SK-N-SH (cell line): ENCODE data around the gene STX7. TPM values are rescaled to one million over a fixed set of nuclear protein-coding genes. Genes with fewer than 3 reads are reported as not detected.

ENCODE experiments used
- CTCF ChIA-PET: fragments of 300-600, 350-600 bp; formaldehyde crosslinking; extraction: SDS; loops from one replicate; lab custom pipeline; 2021; lab: Yijun Ruan, JAX
- POLR2A ChIA-PET: fragments of 350-600 bp; sonication (Branson Sonifier 250); formaldehyde crosslinking; extraction: SDS; loops from one replicate; lab custom pipeline; 2020; ENCODE audit warnings: antibody characterized with exemption, inconsistent platforms; lab: Yijun Ruan, JAX
- DNase-seq: peaks from one replicate; pipeline ENCODE4 v3.0.0; 2012
- H2AFZ ChIP-seq: fragments of 200-600 bp; sonication (generic); 2 replicates; pipeline ENCODE4 v1.8.1; 2016; ENCODE audit warnings: antibody characterized with exemption, mild to moderate bottlenecking, low read depth
- H3F3A ChIP-seq: fragments of 200-600 bp; sonication (generic); replicated peaks from 2 replicates; pipeline ENCODE3; 2016; ENCODE audit warnings: antibody characterized with exemption, mild to moderate bottlenecking; ENCODE audit not compliant: insufficient read depth
- H3K27ac ChIP-seq, 2 experiments: fragments of 200-500 bp in 1 of 2; fragments of 200-600 bp in 1 of 2; sonication (Bioruptor generic) in 1 of 2; sonication (generic), shearing (Covaris generic) in 1 of 2; 2 replicates each; pipeline versions ENCODE4 v1.5.1 to v1.6.1; 2014 to 2016; ENCODE audit warnings: low read depth in 2 of 2, inconsistent platforms in 1 of 2, low read length in 1 of 2, mild to moderate bottlenecking in 1 of 2, mixed read lengths in 1 of 2
- H3K27me3 ChIP-seq: fragments of 200-600 bp; sonication (generic), shearing (Covaris generic); 2 replicates; pipeline ENCODE4 v1.6.1; 2016; ENCODE audit warnings: mixed run types; ENCODE audit not compliant: insufficient read depth
- H3K36me3 ChIP-seq, 2 experiments: fragments of 200-500 bp in 1 of 2; fragments of 200-600 bp in 1 of 2; sonication (Bioruptor generic) in 1 of 2; sonication (generic) in 1 of 2; replicated peaks in 1 of 2; 2 replicates each; pipeline versions ENCODE3 to v1.5.1; 2014 to 2016; ENCODE audit warnings: low read length in 1 of 2, mild to moderate bottlenecking in 1 of 2; ENCODE audit not compliant: insufficient read depth in 2 of 2, control insufficient read depth in 1 of 2
- H3K4me1 ChIP-seq, 2 experiments: fragments of 200-500 bp in 1 of 2; fragments of 200-600 bp in 1 of 2; sonication (Bioruptor generic) in 1 of 2; sonication (generic), shearing (Covaris generic) in 1 of 2; 2 replicates each; pipeline versions ENCODE4 v1.5.1 to v1.6.1; 2014 to 2016; ENCODE audit warnings: low read depth in 1 of 2, low read length in 1 of 2, mixed run types in 1 of 2; ENCODE audit not compliant: insufficient read depth in 2 of 2, control insufficient read depth in 1 of 2
- H3K4me2 ChIP-seq: fragments of 200-600 bp; sonication (generic), shearing (Covaris generic); 2 replicates; pipeline ENCODE4 v1.6.1; 2017; ENCODE audit warnings: mixed run types
- H3K4me3 ChIP-seq, 2 experiments: fragments of 200-500 bp in 1 of 2; fragments of 200-600 bp in 1 of 2; sonication (Bioruptor generic) in 1 of 2; sonication (generic), shearing (Covaris generic) in 1 of 2; 2 replicates each; pipeline versions ENCODE4 v1.5.1 to v1.8.1; 2014 to 2016; ENCODE audit warnings: low read depth in 2 of 2, inconsistent platforms in 1 of 2, low read length in 1 of 2, mild to moderate bottlenecking in 1 of 2, mixed read lengths in 1 of 2, moderate library complexity in 1 of 2
- H3K79me2 ChIP-seq: fragments of 200-600 bp; sonication (generic); 2 replicates; pipeline ENCODE4 v1.8.1; 2017; ENCODE audit warnings: mild to moderate bottlenecking; ENCODE audit not compliant: insufficient read depth
- H3K9ac ChIP-seq: fragments of 200-600 bp; sonication (generic); 2 replicates; pipeline ENCODE4 v1.6.1; 2017; ENCODE audit warnings: mixed run types
- H3K9me2 ChIP-seq: fragments of 200-600 bp; sonication (generic); 2 replicates; pipeline ENCODE4 v1.6.1; 2017; ENCODE audit warnings: mixed run types
- H3K9me3 ChIP-seq: fragments of 200-600 bp; sonication (generic); 2 replicates; pipeline ENCODE4 v1.6.1; 2017; ENCODE audit warnings: mixed run types, mild to moderate bottlenecking, moderate library complexity
- H4K20me1 ChIP-seq: fragments of 200-600 bp; sonication (generic); 2 replicates; pipeline ENCODE4 v1.6.1; 2017; ENCODE audit warnings: mild to moderate bottlenecking, mixed run types; ENCODE audit not compliant: insufficient read depth
- ELF1 ChIP-seq: IDR thresholded peaks from 2 replicates; pipeline ENCODE4 v1.4.0; 2012
- EP300 ChIP-seq, 2 experiments: IDR thresholded peaks; 2 replicates each; pipeline versions ENCODE4 v1.4.0 to v1.6.1; 2012; ENCODE audit warnings: borderline replicate concordance in 1 of 2, low read depth in 1 of 2, low read length in 1 of 2
- FOSL2 ChIP-seq: IDR thresholded peaks from 2 replicates; pipeline ENCODE4 v1.4.0; 2012; ENCODE audit warnings: low read depth, mild to moderate bottlenecking, moderate library complexity, borderline replicate concordance
- FOXM1 ChIP-seq: IDR thresholded peaks from 2 replicates; pipeline ENCODE4 v1.4.0; 2012; ENCODE audit warnings: low read depth, mild to moderate bottlenecking
- JUND ChIP-seq: IDR thresholded peaks from 2 replicates; pipeline ENCODE4 v1.4.0; 2012
- POLR2AphosphoS5 ChIP-seq: IDR thresholded peaks from 2 replicates; pipeline ENCODE4 v1.6.1; 2012; ENCODE audit warnings: low read depth, low read length
- RAD21 ChIP-seq: IDR thresholded peaks from 2 replicates; pipeline ENCODE4 v1.6.1; 2012; ENCODE audit warnings: mild to moderate bottlenecking, low read length
- TAF1 ChIP-seq: IDR thresholded peaks from 2 replicates; pipeline ENCODE4 v1.6.1; 2012; ENCODE audit warnings: low read depth, mild to moderate bottlenecking, low read length, moderate library complexity, borderline replicate concordance
- TCF12 ChIP-seq: IDR thresholded peaks from 2 replicates; pipeline ENCODE4 v1.4.0; 2012
- YY1 ChIP-seq: IDR thresholded peaks from 2 replicates; pipeline ENCODE4 v1.4.0; 2012; ENCODE audit warnings: low read depth, mild to moderate bottlenecking
- WGBS: methylation state at CpG from one replicate; pipeline ENCODE4 v1.1.6; 2017; ENCODE audit warnings: low lambda C conversion rate; 5-methylcytosine and 5-hydroxymethylcytosine counted together
- polyA plus RNA-seq, 3 experiments: library from polyadenylated mRNA; depleted of rRNA; stranded (reverse); fragments of >200 nt; gene quantifications; 2 replicates each; pipeline ENCODE4 v1.2.3, GENCODE V29; 2012
- TF ChIP-seq, protein P1 (sequence below): fragments of 200-600 bp; sonication (generic); IDR thresholded peaks from 2 replicates; pipeline ENCODE4 v1.6.1; 2017; ENCODE audit warnings: antibody characterized with exemption, mild to moderate bottlenecking, moderate library complexity

STX7 gene
- polyA plus RNA-seq, 1 of the 3 experiments (the other 2 are of a cell fraction) = 12.8 TPM

DNA sequence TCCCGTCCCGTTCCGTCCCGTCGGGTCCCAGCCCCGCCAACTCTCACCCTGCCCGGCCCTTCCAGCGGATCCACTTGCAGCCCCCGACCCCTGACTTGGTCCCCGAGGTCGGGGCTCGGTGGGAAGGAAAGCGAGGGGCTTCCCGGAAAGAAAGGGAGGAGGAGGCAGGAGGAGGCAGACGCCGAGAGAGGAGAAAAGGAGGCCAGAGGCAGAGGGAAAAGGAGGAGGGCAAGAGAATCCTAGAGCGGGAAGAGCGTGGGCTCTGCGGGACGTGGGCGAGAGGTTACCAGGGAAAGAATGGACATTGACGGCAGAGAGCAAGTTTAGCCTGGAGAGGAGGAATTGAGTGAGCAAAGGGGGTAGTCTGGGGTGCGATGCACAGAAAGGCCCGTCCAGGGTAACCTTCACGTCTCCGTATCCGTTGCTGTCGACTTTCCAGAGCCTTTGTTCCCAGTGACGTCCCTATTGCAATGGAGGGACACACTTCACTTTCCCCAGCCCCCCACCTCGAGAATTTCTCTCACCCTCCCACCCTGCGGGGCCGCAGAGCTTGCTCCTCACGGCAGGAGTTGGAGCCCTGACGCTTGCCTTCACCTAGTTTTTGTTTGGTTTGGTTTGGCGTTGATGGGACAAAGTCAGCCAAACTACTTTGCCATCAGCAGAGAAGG lies 111.2 kb downstream of the STX7 start:
- TF ChIP-seq POLR2AphosphoS5 = peak; percentile 12; the same call in 1 of the 2 replicates
- no peak for TF ChIP-seq TCF12
- TF ChIP-seq YY1 = no peak
- no peak for TF ChIP-seq FOXM1
- Histone ChIP-seq H3K4me2 (peak overlapping the region; percentile 79), H3F3A (peaks cover 20% of the 10 kb centered on the region), H3K27me3 (peaks cover 20% of the 10 kb centered on the region; the same call in 1 of the 2 replicates), H3K36me3 (no peaks in the 10 kb centered on the region), H3K79me2 (peaks cover 37% of the 10 kb centered on the region), H3K9me3 (no peaks in the 10 kb centered on the region), H3K9ac (peak overlapping the region; percentile 86; the same call in 1 of the 2 replicates), H3K27ac (peak overlapping the region; percentile 60 to 62), H3K4me3 (peak overlapping the region; percentile 57 to 75), H3K9me2 (no peaks in the 10 kb centered on the region), H4K20me1 (no peaks in the 10 kb centered on the region), H2AFZ (peak overlapping the region; percentile 92), H3K4me1 (peaks cover 0 to 2% of the 10 kb centered on the region in 2 experiments; a peak in 2 of 4 replicates)
- CTCF ChIA-PET = no interaction called here
- 9% methylated on average over 32 of the region's 35 CpGs for WGBS
- no peak for DNase-seq
- POLR2A ChIA-PET = no interaction called here

DNA sequence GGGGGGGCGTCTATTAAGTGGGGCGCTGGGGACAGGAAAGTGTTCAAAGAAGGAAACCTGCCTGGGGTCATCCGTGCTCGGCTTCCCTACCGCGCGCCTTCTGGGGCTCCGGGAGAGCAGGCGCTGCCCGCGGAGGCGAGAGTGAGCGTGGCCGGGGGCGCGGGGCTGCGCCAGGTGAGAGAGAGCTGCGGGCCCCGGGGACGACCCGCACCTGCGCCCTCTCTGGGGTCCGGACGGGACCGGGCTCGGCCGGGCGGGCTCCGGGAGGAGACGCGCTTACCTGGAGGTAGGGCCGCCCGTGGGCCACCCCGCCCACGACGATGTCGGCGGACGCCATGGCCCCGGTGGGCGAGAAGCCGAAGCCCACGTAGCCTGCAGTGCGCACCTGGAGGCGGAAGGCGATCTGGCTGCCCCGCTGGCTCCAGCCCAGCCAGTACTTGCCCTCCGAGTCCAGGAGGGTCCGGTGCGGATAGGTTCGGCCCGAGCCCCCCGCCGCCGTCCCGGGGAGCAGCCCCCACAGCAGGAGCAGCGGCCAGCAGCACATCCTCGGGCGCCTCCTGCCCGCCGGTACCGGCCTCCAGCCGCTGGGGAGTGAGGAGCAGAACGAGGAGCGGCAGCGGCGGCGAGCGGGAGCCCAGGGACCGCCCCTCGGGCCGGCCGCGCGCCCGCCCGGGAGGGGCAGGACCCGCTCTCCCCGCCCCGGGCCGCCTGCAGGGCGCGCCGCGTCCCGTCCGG lies 111.9 kb downstream of the STX7 start, which contains the start of gene MOXD1:
Gene MOXD1 (minus strand): TSS at position 593 of the 735 bp plus-strand sequence. CDS start 49 bp downstream, at position 544.
- WGBS = 12% methylated on average over 46 of the region's 87 CpGs
- H3K9me3 ChIP-seq = no peaks in the 10 kb centered on the region
- no peaks in the 10 kb centered on the region for H3K36me3 ChIP-seq
- H3K4me3 ChIP-seq = peak within 1 kb of the TSS; percentile 57 to 75
- ChIA-PET CTCF (no interaction called here), POLR2A (no interaction called here)
- peak within 1 kb of the TSS; percentile 86 for H3K9ac ChIP-seq
- no peaks in the 10 kb centered on the region for H4K20me1 ChIP-seq
- peak within 1 kb of the TSS; percentile 79 for H3K4me2 ChIP-seq
- peak; percentile 65 for DNase-seq
- peaks cover 16% of the 10 kb centered on the region for H3F3A ChIP-seq
- peak within 1 kb of the TSS; percentile 60 to 62 for H3K27ac ChIP-seq
- H2AFZ ChIP-seq = peak within 1 kb of the TSS; percentile 92
- H3K27me3 ChIP-seq = peaks cover 20% of the 10 kb centered on the region; the same call in 1 of the 2 replicates
- TF ChIP-seq ELF1 (no peak), FOSL2 (no peak), JUND (no peak), RAD21 (no peak), EP300 (IDR thresholded peaks at IDR 0.05; ENCODE audit: borderline replicate concordance in 1 of 2, low read depth in 1 of 2, low read length in 1 of 2) (0 out of 4 replicates have a peak, but pooled peaks of 1 of the 2 experiments have one; percentile 12), TAF1 (peak; percentile 75; the same call in 1 of the 2 replicates)
- TF ChIP-seq, protein P1, sequence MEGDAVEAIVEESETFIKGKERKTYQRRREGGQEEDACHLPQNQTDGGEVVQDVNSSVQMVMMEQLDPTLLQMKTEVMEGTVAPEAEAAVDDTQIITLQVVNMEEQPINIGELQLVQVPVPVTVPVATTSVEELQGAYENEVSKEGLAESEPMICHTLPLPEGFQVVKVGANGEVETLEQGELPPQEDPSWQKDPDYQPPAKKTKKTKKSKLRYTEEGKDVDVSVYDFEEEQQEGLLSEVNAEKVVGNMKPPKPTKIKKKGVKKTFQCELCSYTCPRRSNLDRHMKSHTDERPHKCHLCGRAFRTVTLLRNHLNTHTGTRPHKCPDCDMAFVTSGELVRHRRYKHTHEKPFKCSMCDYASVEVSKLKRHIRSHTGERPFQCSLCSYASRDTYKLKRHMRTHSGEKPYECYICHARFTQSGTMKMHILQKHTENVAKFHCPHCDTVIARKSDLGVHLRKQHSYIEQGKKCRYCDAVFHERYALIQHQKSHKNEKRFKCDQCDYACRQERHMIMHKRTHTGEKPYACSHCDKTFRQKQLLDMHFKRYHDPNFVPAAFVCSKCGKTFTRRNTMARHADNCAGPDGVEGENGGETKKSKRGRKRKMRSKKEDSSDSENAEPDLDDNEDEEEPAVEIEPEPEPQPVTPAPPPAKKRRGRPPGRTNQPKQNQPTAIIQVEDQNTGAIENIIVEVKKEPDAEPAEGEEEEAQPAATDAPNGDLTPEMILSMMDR = no peak
- H3K79me2 ChIP-seq = peaks cover 44% of the 10 kb centered on the region
- H3K9me2 ChIP-seq = no peaks in the 10 kb centered on the region
- H3K4me1 ChIP-seq = peaks cover 0 to 2% of the 10 kb centered on the region in 2 experiments; a peak in 2 of 4 replicates
